Spleen (tissue), 7 donors: ENCODE measurements around the gene ARL6IP1.

Source experiments
- CTCF ChIP-seq, 11 experiments: fragments of 200-600 bp in 7 of 11; fragments of 450-650 bp in 4 of 11; sonication (generic) in 4 of 11; IDR thresholded peaks in 8 of 11; conservative IDR thresholded peaks in 3 of 11; 1 replicate in 7 of 11; 2 replicates in 4 of 11; pipeline versions ENCODE4 v1.4.0 to v1.8.0; 2016 to 2021; ENCODE audit warnings: antibody characterized with exemption in 11 of 11, inconsistent platforms in 4 of 11, mild to moderate bottlenecking in 1 of 11
- POLR2A ChIP-seq, 3 donors: fragments of 450-650 bp; IDR thresholded peaks; one replicate each; pipeline ENCODE4 v1.5.1; 2017; ENCODE audit warnings: antibody characterized with exemption in 3 of 3, mild to moderate bottlenecking in 1 of 3
- donor health status: DM: no; HTN: no; CAD: no; lungs with moderate emphysema.
- donor health status: DM: no; HTN: no; CAD: no.
- donor health status: DM: no; HTN: no; CAD: no.

- TF ChIP-seq POLR2A (IDR thresholded peaks at IDR 0.05) = no peak
- TF ChIP-seq CTCF (IDR thresholded peaks at IDR 0.05 in 8 of 11, conservative IDR thresholded peaks at IDR 0.05 in 3 of 11) = no peak
These were observed 32.6 kb upstream of the ARL6IP1 start for GRCh38 chr16:18833707-18834505.
